ENCODE results near the gene LLCFC1.

Gene LLCFC1

DNA sequence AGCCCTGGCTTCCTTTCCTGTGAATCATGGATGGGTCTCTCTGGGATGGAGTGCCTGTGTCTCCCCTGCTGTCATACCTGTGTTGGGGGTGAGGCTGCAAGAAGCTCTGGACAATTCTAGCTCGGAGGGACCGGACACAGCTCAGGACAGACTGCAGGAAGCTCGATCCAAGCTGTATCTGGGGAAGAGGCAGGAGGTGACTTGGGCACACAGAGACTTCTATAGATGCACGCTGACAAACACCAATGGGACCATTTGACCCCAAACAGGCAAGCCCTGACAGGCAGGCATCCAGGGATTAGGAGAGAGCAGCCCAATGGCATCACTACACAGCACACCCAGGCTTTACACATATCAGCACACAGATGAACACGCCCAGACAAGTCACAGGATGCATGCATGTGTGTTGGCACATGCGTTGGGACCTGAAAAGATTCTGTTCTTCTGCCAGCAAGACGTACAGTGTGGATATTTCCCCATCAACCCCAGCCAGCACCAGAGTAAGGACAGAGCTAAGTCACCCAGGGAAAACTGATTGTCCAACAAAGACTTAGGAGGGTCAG lies 4.5 kb downstream of the LLCFC1 start:
- Histone ChIP-seq H3K4me3 (ENCODE audit: severe bottlenecking) (no peak overlapping the region), H3K27ac (ENCODE audit: poor library complexity, severe bottlenecking) (no peak overlapping the region), H3K9me3 (ENCODE audit: severe bottlenecking) (no peaks in the 10 kb centered on the region), H3K27me3 (ENCODE audit: insufficient read depth, poor library complexity, severe bottlenecking) (no peaks in the 10 kb centered on the region), H3K4me1 (ENCODE audit: insufficient read depth, poor library complexity, severe bottlenecking) (no peaks in the 10 kb centered on the region), H3K36me3 (ENCODE audit: low read depth) (no peaks in the 10 kb centered on the region)
- ATAC-seq (ENCODE audit: low read depth) (peak; percentile 62), DNase-seq (ENCODE audit: low spot score) (no peak)
- TF ChIP-seq, protein P1, sequence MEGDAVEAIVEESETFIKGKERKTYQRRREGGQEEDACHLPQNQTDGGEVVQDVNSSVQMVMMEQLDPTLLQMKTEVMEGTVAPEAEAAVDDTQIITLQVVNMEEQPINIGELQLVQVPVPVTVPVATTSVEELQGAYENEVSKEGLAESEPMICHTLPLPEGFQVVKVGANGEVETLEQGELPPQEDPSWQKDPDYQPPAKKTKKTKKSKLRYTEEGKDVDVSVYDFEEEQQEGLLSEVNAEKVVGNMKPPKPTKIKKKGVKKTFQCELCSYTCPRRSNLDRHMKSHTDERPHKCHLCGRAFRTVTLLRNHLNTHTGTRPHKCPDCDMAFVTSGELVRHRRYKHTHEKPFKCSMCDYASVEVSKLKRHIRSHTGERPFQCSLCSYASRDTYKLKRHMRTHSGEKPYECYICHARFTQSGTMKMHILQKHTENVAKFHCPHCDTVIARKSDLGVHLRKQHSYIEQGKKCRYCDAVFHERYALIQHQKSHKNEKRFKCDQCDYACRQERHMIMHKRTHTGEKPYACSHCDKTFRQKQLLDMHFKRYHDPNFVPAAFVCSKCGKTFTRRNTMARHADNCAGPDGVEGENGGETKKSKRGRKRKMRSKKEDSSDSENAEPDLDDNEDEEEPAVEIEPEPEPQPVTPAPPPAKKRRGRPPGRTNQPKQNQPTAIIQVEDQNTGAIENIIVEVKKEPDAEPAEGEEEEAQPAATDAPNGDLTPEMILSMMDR (IDR thresholded peaks at IDR 0.05; ENCODE audit: poor library complexity, severe bottlenecking), result no peak

- Histone ChIP-seq H3K27ac (ENCODE audit: poor library complexity, severe bottlenecking) (no peak overlapping the region), H3K36me3 (ENCODE audit: low read depth) (no peaks in the 10 kb centered on the region), H3K27me3 (ENCODE audit: insufficient read depth, poor library complexity, severe bottlenecking) (no peaks in the 10 kb centered on the region), H3K4me3 (ENCODE audit: severe bottlenecking) (no peak overlapping the region), H3K4me1 (ENCODE audit: insufficient read depth, poor library complexity, severe bottlenecking) (no peaks in the 10 kb centered on the region), H3K9me3 (ENCODE audit: severe bottlenecking) (no peaks in the 10 kb centered on the region)
- TF ChIP-seq, protein P1 (IDR thresholded peaks at IDR 0.05; ENCODE audit: poor library complexity, severe bottlenecking), result no peak
- DNase-seq (ENCODE audit: low spot score), result no peak
- ATAC-seq (ENCODE audit: low read depth), result no peak
Measured at GRCh38 chr7:142945001-142945400, 5.7 kb downstream of the LLCFC1 start.

DNA sequence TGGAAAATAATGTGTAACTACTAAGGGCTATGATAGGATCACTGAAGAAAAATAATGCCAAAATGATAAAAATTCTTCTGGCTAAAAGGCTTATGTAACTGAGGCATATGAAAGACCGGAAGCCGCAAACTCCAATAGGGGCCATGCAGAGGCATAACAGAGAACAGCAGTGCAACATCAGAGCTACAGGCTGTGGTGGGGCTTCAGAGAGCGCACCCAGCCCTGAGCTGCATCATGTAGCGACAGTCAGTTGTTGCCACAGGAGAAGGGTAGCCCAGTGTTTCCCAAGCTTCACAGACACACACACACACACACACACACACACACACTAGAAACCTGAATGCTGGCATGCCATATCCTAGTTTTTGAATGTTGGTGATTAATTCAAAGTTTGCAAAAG lies 9.3 kb downstream of the LLCFC1 start:
- TF ChIP-seq, protein P1 (IDR thresholded peaks at IDR 0.05; ENCODE audit: poor library complexity, severe bottlenecking), result no peak
- ATAC-seq (ENCODE audit: low read depth) (no peak), DNase-seq (ENCODE audit: low spot score) (no peak)
- no peak overlapping the region for H3K4me3 ChIP-seq (ENCODE audit: severe bottlenecking)
- H3K27ac ChIP-seq (ENCODE audit: poor library complexity, severe bottlenecking), result no peak overlapping the region
- H3K36me3 ChIP-seq (ENCODE audit: low read depth), result no peaks in the 10 kb centered on the region
- H3K27me3 ChIP-seq (ENCODE audit: insufficient read depth, poor library complexity, severe bottlenecking), result no peaks in the 10 kb centered on the region
- H3K4me1 ChIP-seq (ENCODE audit: insufficient read depth, poor library complexity, severe bottlenecking), result no peaks in the 10 kb centered on the region
- H3K9me3 ChIP-seq (ENCODE audit: severe bottlenecking), result no peaks in the 10 kb centered on the region

DNA sequence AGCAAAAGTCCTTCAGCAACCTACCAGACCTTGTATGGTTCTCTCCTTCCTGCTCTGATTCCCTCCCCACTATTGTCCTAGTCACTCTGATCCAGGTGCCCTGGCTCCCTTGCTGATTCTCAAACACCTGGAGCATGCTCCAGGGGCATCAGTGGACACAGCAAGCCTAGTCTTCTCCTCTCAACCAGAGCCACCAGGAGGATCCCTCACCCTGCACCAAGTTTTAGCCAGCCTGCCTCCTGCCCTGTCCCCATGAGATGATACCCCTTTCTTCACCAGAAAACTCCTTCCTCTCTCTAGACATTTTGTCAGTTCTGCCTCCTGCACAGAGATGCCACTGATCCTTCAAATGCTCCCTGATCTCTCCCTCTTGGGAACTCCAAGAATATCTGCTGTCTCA lies 11.0 kb downstream of the LLCFC1 start:
- Histone ChIP-seq H3K36me3 (ENCODE audit: low read depth) (no peaks in the 10 kb centered on the region), H3K9me3 (ENCODE audit: severe bottlenecking) (no peaks in the 10 kb centered on the region), H3K4me3 (ENCODE audit: severe bottlenecking) (no peak overlapping the region), H3K27ac (ENCODE audit: poor library complexity, severe bottlenecking) (no peak overlapping the region), H3K27me3 (ENCODE audit: insufficient read depth, poor library complexity, severe bottlenecking) (no peaks in the 10 kb centered on the region), H3K4me1 (ENCODE audit: insufficient read depth, poor library complexity, severe bottlenecking) (no peaks in the 10 kb centered on the region)
- ATAC-seq (ENCODE audit: low read depth) (no peak), DNase-seq (ENCODE audit: low spot score) (no peak)
- TF ChIP-seq, protein P1 (IDR thresholded peaks at IDR 0.05; ENCODE audit: poor library complexity, severe bottlenecking), result no peak

DNA sequence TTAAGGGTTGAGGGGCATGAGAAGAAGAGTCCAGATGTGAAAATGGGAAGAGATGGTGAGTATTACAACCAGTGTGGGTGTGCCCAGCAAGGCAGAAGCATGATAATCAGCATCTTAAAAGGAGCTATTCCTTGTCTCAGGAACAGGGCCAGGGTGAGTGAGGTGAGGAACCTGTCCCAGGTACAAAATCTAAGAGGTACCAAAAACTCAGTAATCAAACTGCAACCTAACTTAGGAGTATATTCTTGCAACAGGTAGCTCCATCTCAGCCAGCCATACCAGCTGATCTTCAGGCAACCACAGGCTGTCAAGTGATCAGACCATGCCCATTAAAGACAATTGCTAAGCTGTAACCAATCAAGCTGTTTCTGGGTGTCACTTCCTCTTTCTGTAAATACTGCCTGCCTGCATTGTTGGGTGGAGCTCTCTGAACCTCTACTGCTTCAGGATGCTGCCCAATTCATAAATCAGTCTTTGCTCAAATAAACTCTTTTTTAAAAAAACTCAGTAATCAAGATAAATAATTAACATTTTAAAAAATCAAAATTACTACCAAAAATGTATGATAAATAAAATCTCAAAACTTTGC lies 15.5 kb downstream of the LLCFC1 start:
- Histone ChIP-seq H3K27ac (ENCODE audit: poor library complexity, severe bottlenecking) (no peak overlapping the region), H3K27me3 (ENCODE audit: insufficient read depth, poor library complexity, severe bottlenecking) (no peaks in the 10 kb centered on the region), H3K36me3 (ENCODE audit: low read depth) (no peaks in the 10 kb centered on the region), H3K9me3 (ENCODE audit: severe bottlenecking) (peaks cover 3% of the 10 kb centered on the region), H3K4me3 (ENCODE audit: severe bottlenecking) (no peak overlapping the region), H3K4me1 (ENCODE audit: insufficient read depth, poor library complexity, severe bottlenecking) (peaks cover 15% of the 10 kb centered on the region)
- TF ChIP-seq, protein P1 (IDR thresholded peaks at IDR 0.05; ENCODE audit: poor library complexity, severe bottlenecking), result no peak
- no peak for DNase-seq (ENCODE audit: low spot score)
- ATAC-seq (ENCODE audit: low read depth), result no peak

Measured in RWPE2 (cell line).